AG08395 (cell line): Measurements from ENCODE around the gene NCKAP1.
"Not testable (repeated sequence)": the region's sequence is repeated elsewhere in the genome, so short reads cannot be mapped to it uniquely, and the experiment has no call there.

ENCODE experiments used
- DNase-seq: peaks from one replicate; pipeline ENCODE4 v3.0.0; 2012; ENCODE audit warnings: mixed read lengths, low spot score

Gene NCKAP1

GRCh38 chr2:183038341-183039300, at the start of gene NCKAP1:
TSS of gene NCKAP1 (minus strand) at chr2:183038457. CDS start at chr2:183038099, 358 bp downstream.
- peak; percentile 91 for DNase-seq

GRCh38 chr2:183081911-183082310, 43.7 kb upstream of the NCKAP1 start:
- no peak for DNase-seq

- DNase-seq: peak; percentile 29
Measured at GRCh38 chr2:183079139-183079775, 41.0 kb upstream of the NCKAP1 start.

- peak; percentile 96 for DNase-seq
Measured at GRCh38 chr2:183078464-183079138, 40.3 kb upstream of the NCKAP1 start, which contains the start of gene DUSP19. TSS of gene DUSP19 (plus strand) at chr2:183078747. CDS start at chr2:183078934, 187 bp downstream.

GRCh38 chr2:183078163-183078463, 39.9 kb upstream of the NCKAP1 start:
- no peak for DNase-seq

GRCh38 chr2:183072177-183072576, 33.9 kb upstream of the NCKAP1 start:
- DNase-seq: no peak

GRCh38 chr2:183070942-183071844, 32.9 kb upstream of the NCKAP1 start:
- DNase-seq: peak; percentile 29

- no peak for DNase-seq
Measured at GRCh38 chr2:183069174-183069573, 30.9 kb upstream of the NCKAP1 start.

GRCh38 chr2:183068561-183068960, 30.3 kb upstream of the NCKAP1 start:
- no peak for DNase-seq

- DNase-seq: peak; percentile 56
Measured at GRCh38 chr2:183063083-183063482, 24.8 kb upstream of the NCKAP1 start.

- no peak for DNase-seq
Measured at GRCh38 chr2:183060571-183061231, 22.4 kb upstream of the NCKAP1 start.

GRCh38 chr2:183059561-183059960, 21.3 kb upstream of the NCKAP1 start:
- DNase-seq: peak; percentile 80

- DNase-seq: no peak
Measured at GRCh38 chr2:183057333-183057985, 19.2 kb upstream of the NCKAP1 start.

GRCh38 chr2:183049420-183049819, 11.2 kb upstream of the NCKAP1 start:
- DNase-seq: no peak

- DNase-seq: not testable (repeated sequence)
Measured at GRCh38 chr2:183047486-183048125, 9.3 kb upstream of the NCKAP1 start.

GRCh38 chr2:183043580-183043979, 5.3 kb upstream of the NCKAP1 start:
- DNase-seq: not testable (repeated sequence)

GRCh38 chr2:183040604-183041003, 2.3 kb upstream of the NCKAP1 start:
- DNase-seq: no peak

- peak; percentile 20 for DNase-seq
Measured at GRCh38 chr2:183037553-183038340, 510 bp downstream of the NCKAP1 start.

GRCh38 chr2:183037074-183037552, 1.1 kb downstream of the NCKAP1 start:
- DNase-seq: peak; percentile 25
